Body of pancreas (tissue), 4 donors: Measurements from ENCODE around the gene TRUB1.

ENCODE experiments used
- POLR2A ChIP-seq, 3 donors: fragments of 450-650 bp; IDR thresholded peaks; one replicate each; pipeline ENCODE4 v1.6.1; 2016; ENCODE audit warnings: antibody characterized with exemption in 3 of 3, mild to moderate bottlenecking in 2 of 3
- TF ChIP-seq, protein P1 (sequence below), 7 experiments: fragments of 450-650 bp in 4 of 7; fragments of 200-600 bp in 3 of 7; sonication (generic) in 3 of 7; IDR thresholded peaks; one replicate each; pipeline ENCODE4 v1.5.1; 2016 to 2019; ENCODE audit warnings: antibody characterized with exemption in 7 of 7

- TF ChIP-seq, protein P1, sequence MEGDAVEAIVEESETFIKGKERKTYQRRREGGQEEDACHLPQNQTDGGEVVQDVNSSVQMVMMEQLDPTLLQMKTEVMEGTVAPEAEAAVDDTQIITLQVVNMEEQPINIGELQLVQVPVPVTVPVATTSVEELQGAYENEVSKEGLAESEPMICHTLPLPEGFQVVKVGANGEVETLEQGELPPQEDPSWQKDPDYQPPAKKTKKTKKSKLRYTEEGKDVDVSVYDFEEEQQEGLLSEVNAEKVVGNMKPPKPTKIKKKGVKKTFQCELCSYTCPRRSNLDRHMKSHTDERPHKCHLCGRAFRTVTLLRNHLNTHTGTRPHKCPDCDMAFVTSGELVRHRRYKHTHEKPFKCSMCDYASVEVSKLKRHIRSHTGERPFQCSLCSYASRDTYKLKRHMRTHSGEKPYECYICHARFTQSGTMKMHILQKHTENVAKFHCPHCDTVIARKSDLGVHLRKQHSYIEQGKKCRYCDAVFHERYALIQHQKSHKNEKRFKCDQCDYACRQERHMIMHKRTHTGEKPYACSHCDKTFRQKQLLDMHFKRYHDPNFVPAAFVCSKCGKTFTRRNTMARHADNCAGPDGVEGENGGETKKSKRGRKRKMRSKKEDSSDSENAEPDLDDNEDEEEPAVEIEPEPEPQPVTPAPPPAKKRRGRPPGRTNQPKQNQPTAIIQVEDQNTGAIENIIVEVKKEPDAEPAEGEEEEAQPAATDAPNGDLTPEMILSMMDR (IDR thresholded peaks at IDR 0.05): no peak
- no peak for TF ChIP-seq POLR2A (IDR thresholded peaks at IDR 0.05)
Observed at GRCh38 chr10:114982989-114983388, 45.0 kb downstream of the TRUB1 start.
